Tibial nerve (tissue), 4 donors: ENCODE results near the gene IL1RAPL2. TPM values are rescaled to one million over a fixed set of nuclear protein-coding genes. Genes with fewer than 3 reads are reported as not detected.

ENCODE experiments used
- DNase-seq, 2 donors: peaks; one replicate each; pipeline ENCODE4 v3.0.0-alpha.2; 2019; ENCODE audit warnings: low spot score in 2 of 2
- H3K27ac ChIP-seq, 4 donors: fragments of 200-600 bp; sonication (generic) in 3 of 4; one replicate each; pipeline ENCODE4 v1.5.1; 2017 to 2019; ENCODE audit warnings: mild to moderate bottlenecking in 1 of 4
- H3K27me3 ChIP-seq, 2 donors: fragments of 200-600 bp; sonication (generic) in 1 of 2; one replicate each; pipeline versions ENCODE4 v1.5.1 to v1.6.0; 2017 to 2019
- H3K36me3 ChIP-seq, 3 donors: fragments of 200-600 bp; sonication (generic); one replicate each; pipeline ENCODE4 v1.5.1; 2018 to 2019
- H3K4me1 ChIP-seq, 4 donors: fragments of 200-600 bp; sonication (generic) in 3 of 4; one replicate each; pipeline ENCODE4 v1.5.1; 2017 to 2019
- H3K4me3 ChIP-seq, 4 donors: fragments of 200-600 bp; sonication (generic) in 3 of 4; one replicate each; pipeline ENCODE4 v1.5.1; 2017 to 2019; ENCODE audit warnings: mild to moderate bottlenecking in 1 of 4, moderate library complexity in 1 of 4
- H3K9me3 ChIP-seq, 4 donors: fragments of 200-600 bp; sonication (generic) in 3 of 4; one replicate each; pipeline ENCODE4 v1.5.1; 2017 to 2019
- CTCF ChIP-seq, 5 experiments: fragments of 200-600 bp in 3 of 5; fragments of 450-650 bp in 2 of 5; sonication (generic) in 3 of 5; IDR thresholded peaks; one replicate each; pipeline ENCODE4 v1.5.1; 2016 to 2019; ENCODE audit warnings: antibody characterized with exemption in 5 of 5, mild to moderate bottlenecking in 3 of 5, moderate library complexity in 2 of 5
- EP300 ChIP-seq, 2 donors: sonication (generic); formaldehyde crosslinking; IDR thresholded peaks; one replicate each; pipeline ENCODE4 v1.6.1; 2017; ENCODE audit warnings: antibody characterized with exemption in 2 of 2, mild to moderate bottlenecking in 1 of 2
- POLR2A ChIP-seq, 2 donors: fragments of 450-650 bp; IDR thresholded peaks; one replicate each; pipeline ENCODE4 v1.6.1; 2017; ENCODE audit warnings: antibody characterized with exemption in 2 of 2, mild to moderate bottlenecking in 2 of 2, moderate library complexity in 2 of 2
- WGBS, 2 donors: methylation state at CpG; one replicate each; pipeline ENCODE4 v1.1.5; 2018; 5-methylcytosine and 5-hydroxymethylcytosine counted together
- total RNA-seq, 4 donors: library from RNA; depleted of rRNA; stranded (reverse); fragments of >200 nt; gene quantifications; one replicate each; pipeline ENCODE4 v1.1.0, GENCODE V29; 2016

Gene IL1RAPL2
- total RNA-seq, 4 donors from 2014 or later: not detected

GRCh38 chrX:105462186-105462585 lies 896.2 kb downstream of the IL1RAPL2 start:
- H3K4me1 ChIP-seq: no peaks in the 10 kb centered on the region
- WGBS, 2 donors: 51 to 63% methylated on average over 1 of the region's 1 CpG
- peaks cover 0 to 14% of the 10 kb centered on the region in 2 donors for H3K27me3 ChIP-seq
- no peaks in the 10 kb centered on the region for H3K36me3 ChIP-seq
- H3K4me3 ChIP-seq: no peak overlapping the region
- H3K27ac ChIP-seq: no peak overlapping the region
- no peaks in the 10 kb centered on the region for H3K9me3 ChIP-seq
- TF ChIP-seq POLR2A (IDR thresholded peaks at IDR 0.05) (no peak), EP300 (IDR thresholded peaks at IDR 0.05) (no peak), CTCF (IDR thresholded peaks at IDR 0.05) (no peak)
- DNase-seq: no peak

GRCh38 chrX:105463473-105463872 lies 897.5 kb downstream of the IL1RAPL2 start:
- Histone ChIP-seq H3K27ac (no peak overlapping the region), H3K36me3 (no peaks in the 10 kb centered on the region), H3K4me1 (no peaks in the 10 kb centered on the region), H3K27me3 (peaks cover 0 to 14% of the 10 kb centered on the region in 2 donors), H3K9me3 (no peaks in the 10 kb centered on the region), H3K4me3 (no peak overlapping the region)
- DNase-seq: no peak
- no peak for TF ChIP-seq POLR2A (IDR thresholded peaks at IDR 0.05)
- no peak for TF ChIP-seq EP300 (IDR thresholded peaks at IDR 0.05)
- TF ChIP-seq CTCF (IDR thresholded peaks at IDR 0.05): no peak
- 51 to 62% methylated on average over 3 of the region's 3 CpGs for WGBS, 2 donors

- DNase-seq: no peak
- Histone ChIP-seq H3K27ac (no peak overlapping the region), H3K36me3 (no peaks in the 10 kb centered on the region), H3K4me3 (no peak overlapping the region), H3K4me1 (no peaks in the 10 kb centered on the region), H3K27me3 (peaks cover 0 to 14% of the 10 kb centered on the region in 2 donors), H3K9me3 (no peaks in the 10 kb centered on the region)
- 81 to 89% methylated on average over 2 of the region's 2 CpGs for WGBS, 2 donors
- TF ChIP-seq EP300 (IDR thresholded peaks at IDR 0.05) (no peak), CTCF (IDR thresholded peaks at IDR 0.05) (no peak), POLR2A (IDR thresholded peaks at IDR 0.05) (no peak)
Measured at GRCh38 chrX:105464618-105465017, 898.6 kb downstream of the IL1RAPL2 start.

GRCh38 chrX:105468741-105469140 lies 902.7 kb downstream of the IL1RAPL2 start:
- Histone ChIP-seq H3K27ac (no peak overlapping the region), H3K4me1 (no peaks in the 10 kb centered on the region), H3K4me3 (no peak overlapping the region), H3K36me3 (no peaks in the 10 kb centered on the region), H3K9me3 (no peaks in the 10 kb centered on the region), H3K27me3 (peaks cover 0 to 16% of the 10 kb centered on the region in 2 donors)
- TF ChIP-seq POLR2A (IDR thresholded peaks at IDR 0.05): no peak
- TF ChIP-seq EP300 (IDR thresholded peaks at IDR 0.05): no peak
- no peak for TF ChIP-seq CTCF (IDR thresholded peaks at IDR 0.05)
- no peak for DNase-seq

- Histone ChIP-seq H3K36me3 (no peaks in the 10 kb centered on the region), H3K4me1 (no peaks in the 10 kb centered on the region), H3K4me3 (no peak overlapping the region), H3K27ac (no peak overlapping the region), H3K27me3 (peaks cover 0 to 6% of the 10 kb centered on the region in 2 donors), H3K9me3 (no peaks in the 10 kb centered on the region)
- no peak for TF ChIP-seq CTCF (IDR thresholded peaks at IDR 0.05)
- TF ChIP-seq POLR2A (IDR thresholded peaks at IDR 0.05): no peak
- no peak for TF ChIP-seq EP300 (IDR thresholded peaks at IDR 0.05)
- DNase-seq: no peak
Measured at GRCh38 chrX:105471597-105471996, 905.6 kb downstream of the IL1RAPL2 start.
